Measurements from ENCODE around the gene KDELR3.

DNA sequence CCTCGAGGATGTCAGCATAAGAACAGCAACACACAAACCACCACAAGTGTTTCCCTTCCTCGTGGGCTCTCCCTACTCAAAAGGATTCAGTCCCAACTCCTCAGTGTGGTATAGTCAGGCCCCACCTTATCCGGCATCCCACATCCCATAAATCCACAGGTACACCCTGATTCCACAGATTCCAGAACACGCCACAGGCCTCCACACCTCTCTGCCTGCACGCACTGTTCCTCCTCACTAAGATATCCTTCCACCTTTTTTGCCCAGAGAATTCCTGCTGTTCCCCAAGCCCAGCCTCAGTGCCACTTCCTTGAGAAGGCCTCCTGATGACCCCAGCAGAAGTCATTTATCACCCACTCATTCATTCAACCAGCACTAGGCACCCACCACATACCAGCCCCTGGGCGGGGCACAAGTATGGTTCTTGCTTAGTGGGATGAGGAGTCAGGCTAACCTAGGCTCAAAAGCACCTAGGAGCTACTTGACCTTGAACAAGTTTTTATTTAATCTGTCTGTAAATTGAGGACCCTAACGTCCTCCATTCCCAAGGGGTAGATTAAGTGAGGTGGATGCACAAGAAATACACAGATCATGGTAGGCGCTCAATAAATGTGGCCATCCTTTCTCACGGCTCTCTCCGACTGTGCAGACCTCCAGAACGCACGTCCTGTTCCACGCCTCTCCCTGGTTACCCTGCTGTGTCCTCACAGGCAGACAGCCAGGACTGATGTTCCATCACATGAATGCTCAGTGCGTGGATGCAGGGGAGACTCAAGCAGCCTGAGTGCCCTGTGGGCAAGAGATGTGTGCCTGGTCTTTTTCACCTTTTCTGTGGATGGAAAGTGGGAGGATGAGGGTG, 10.8 kb upstream of the KDELR3 start:
- TF ChIP-seq, protein P1, sequence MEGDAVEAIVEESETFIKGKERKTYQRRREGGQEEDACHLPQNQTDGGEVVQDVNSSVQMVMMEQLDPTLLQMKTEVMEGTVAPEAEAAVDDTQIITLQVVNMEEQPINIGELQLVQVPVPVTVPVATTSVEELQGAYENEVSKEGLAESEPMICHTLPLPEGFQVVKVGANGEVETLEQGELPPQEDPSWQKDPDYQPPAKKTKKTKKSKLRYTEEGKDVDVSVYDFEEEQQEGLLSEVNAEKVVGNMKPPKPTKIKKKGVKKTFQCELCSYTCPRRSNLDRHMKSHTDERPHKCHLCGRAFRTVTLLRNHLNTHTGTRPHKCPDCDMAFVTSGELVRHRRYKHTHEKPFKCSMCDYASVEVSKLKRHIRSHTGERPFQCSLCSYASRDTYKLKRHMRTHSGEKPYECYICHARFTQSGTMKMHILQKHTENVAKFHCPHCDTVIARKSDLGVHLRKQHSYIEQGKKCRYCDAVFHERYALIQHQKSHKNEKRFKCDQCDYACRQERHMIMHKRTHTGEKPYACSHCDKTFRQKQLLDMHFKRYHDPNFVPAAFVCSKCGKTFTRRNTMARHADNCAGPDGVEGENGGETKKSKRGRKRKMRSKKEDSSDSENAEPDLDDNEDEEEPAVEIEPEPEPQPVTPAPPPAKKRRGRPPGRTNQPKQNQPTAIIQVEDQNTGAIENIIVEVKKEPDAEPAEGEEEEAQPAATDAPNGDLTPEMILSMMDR (IDR thresholded peaks at IDR 0.05; ENCODE audit: low read length) = no peak
- no peak for TF ChIP-seq EZH2 (IDR thresholded peaks at IDR 0.05; ENCODE audit: borderline replicate concordance, low read length)

Data from OCI-LY1 (cell line).